B cell (primary cell): ENCODE results near the gene COQ8A.

Experiments
- EZH2 ChIP-seq: IDR thresholded peaks from 2 replicates; pipeline ENCODE4 v1.6.1; 2012; ENCODE audit warnings: borderline replicate concordance, low read depth, mild to moderate bottlenecking, moderate library complexity, low read length; ENCODE audit not compliant: insufficient read depth, poor library complexity, severe bottlenecking
- TF ChIP-seq, protein P1 (sequence below): fragments of 200-600 bp; IDR thresholded peaks from one replicate; pipeline ENCODE4 v1.8.0; 2022; ENCODE audit warnings: antibody characterized with exemption, mild to moderate bottlenecking

DNA sequence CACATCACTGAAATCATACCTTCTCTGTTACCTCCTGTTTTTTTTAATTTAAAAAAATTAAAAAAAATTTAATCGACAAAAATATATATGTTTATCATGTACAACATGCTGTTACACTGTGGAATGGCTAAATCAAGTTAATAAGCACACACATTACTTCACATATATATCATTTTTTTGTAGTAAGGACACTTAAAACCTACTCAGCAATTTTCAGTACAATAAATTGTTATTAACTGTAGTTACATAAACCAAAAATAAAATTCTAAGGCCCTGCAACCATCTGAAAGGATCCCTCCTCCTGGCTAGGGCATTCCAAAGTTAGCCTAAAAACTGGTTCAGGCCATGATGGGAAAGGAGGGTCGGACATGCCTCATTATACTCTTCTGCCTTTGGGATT lies 23.6 kb upstream of the COQ8A start:
- TF ChIP-seq, protein P1, sequence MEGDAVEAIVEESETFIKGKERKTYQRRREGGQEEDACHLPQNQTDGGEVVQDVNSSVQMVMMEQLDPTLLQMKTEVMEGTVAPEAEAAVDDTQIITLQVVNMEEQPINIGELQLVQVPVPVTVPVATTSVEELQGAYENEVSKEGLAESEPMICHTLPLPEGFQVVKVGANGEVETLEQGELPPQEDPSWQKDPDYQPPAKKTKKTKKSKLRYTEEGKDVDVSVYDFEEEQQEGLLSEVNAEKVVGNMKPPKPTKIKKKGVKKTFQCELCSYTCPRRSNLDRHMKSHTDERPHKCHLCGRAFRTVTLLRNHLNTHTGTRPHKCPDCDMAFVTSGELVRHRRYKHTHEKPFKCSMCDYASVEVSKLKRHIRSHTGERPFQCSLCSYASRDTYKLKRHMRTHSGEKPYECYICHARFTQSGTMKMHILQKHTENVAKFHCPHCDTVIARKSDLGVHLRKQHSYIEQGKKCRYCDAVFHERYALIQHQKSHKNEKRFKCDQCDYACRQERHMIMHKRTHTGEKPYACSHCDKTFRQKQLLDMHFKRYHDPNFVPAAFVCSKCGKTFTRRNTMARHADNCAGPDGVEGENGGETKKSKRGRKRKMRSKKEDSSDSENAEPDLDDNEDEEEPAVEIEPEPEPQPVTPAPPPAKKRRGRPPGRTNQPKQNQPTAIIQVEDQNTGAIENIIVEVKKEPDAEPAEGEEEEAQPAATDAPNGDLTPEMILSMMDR: no peak
- no peak for TF ChIP-seq EZH2
